GM18499 (cell line): ENCODE data around the gene ZMAT2.
A peak's percentile ranks its signal among the peaks of the same experiment; 100 is the strongest.
"Not testable (repeated sequence)": the region's sequence is repeated elsewhere in the genome, so short reads cannot be mapped to it uniquely, and the experiment has no call there.

Source experiments
- ATAC-seq: cut with Tn5 transposase; IDR thresholded peaks from one replicate; pipeline ENCODE4 v1.9.1; 2021; ENCODE audit warnings: moderate number of reproducible peaks; ENCODE audit not compliant: insufficient read depth, unreplicated experiment

ZMAT2 gene

GRCh38 chr5:140707812-140708211 is 7.6 kb downstream of the ZMAT2 start:
- no peak for ATAC-seq

GRCh38 chr5:140708787-140709186 is 8.5 kb downstream of the ZMAT2 start:
- ATAC-seq: not testable (repeated sequence)

- peak; percentile 85 for ATAC-seq
Observed at GRCh38 chr5:140710899-140711552, 10.8 kb downstream of the ZMAT2 start.

- no peak for ATAC-seq
Observed at GRCh38 chr5:140711794-140712193, 11.5 kb downstream of the ZMAT2 start.

DNA sequence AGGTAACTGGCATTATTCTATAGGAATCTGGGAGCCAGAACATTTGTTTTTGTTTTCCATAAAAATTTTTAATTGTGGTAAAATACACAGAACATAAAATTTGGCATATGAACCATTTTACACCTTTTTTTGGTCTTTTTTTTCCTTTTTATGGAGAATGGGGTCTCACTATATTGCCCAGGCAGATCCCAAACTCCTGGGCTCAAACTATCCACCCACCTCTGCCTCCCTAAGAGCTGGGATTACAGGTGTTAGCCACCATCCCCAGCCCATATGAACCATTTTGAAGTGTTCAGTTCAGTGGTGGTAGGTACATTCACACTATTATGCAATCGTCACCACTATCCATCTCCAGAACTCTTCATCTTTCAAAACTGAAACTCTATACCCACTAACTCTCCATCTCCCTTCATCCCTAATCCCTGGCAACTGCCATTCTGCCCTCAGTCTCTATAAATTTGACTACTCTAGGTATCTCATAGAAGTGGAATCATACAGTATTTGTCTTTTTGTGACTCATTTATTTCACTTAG is 13.4 kb downstream of the ZMAT2 start:
- ATAC-seq: no peak

DNA sequence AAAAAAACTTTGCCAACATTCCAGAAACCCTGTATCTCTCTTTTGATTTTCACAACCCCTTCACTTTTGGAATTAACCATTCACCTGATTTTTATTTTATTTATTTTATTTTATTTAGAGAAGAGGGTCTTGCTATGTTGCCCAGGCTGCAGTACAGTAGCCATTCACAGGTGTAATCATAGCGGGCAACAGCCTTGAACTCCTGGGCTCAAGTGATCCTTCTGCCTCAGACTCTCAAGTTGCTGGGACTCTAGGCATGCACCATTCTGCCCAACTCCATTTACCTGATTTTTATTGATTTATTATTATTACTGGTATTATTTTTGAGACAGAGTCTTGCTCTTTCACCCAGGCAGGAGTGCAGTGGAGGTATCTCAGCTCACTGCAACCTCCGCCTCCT is 16.0 kb downstream of the ZMAT2 start:
- ATAC-seq: not testable (repeated sequence)

- no peak for ATAC-seq
Observed at GRCh38 chr5:140718266-140718592, 18.0 kb downstream of the ZMAT2 start.

DNA sequence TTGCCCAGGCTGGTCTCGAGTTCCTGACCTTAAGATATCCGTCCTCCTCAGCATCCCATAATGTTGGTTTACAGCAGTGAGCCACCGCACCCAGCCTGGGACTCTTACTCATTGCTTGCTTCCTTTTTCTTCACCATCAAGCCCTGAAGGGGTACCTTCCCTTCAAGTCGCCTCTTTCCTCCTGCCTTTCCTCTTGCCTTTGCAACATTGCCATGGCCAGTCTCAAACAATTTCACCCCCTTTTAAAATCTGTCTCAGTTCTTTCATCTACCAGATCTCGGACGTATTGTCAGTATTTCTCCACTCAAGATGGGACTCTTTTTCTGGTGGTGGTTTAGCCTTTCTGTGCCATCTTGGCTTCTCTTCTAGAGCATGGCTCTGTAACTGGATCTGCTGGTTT is 20.5 kb downstream of the ZMAT2 start:
- not testable (repeated sequence) for ATAC-seq

DNA sequence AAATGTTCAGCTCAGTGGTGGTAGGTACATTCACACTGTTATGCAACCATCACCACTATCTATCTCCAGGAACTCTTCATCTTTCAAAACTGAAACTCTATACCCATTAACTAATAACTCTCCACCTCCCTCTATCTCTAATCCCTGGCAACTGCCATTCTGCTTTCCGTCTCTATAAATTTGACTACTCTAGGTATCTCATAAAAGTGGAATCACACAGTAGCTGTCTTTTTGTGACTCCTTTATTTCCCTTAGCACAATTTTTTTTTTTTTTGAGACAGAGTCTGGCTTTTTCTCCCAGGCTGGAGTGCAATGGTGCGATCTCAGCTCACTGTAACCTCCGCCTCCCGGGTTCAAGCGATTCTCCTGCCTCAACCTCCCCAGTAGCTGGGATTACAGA is 21.1 kb downstream of the ZMAT2 start:
- not testable (repeated sequence) for ATAC-seq

GRCh38 chr5:140725799-140726471 is 25.7 kb downstream of the ZMAT2 start:
- peak; percentile 91 for ATAC-seq

DNA sequence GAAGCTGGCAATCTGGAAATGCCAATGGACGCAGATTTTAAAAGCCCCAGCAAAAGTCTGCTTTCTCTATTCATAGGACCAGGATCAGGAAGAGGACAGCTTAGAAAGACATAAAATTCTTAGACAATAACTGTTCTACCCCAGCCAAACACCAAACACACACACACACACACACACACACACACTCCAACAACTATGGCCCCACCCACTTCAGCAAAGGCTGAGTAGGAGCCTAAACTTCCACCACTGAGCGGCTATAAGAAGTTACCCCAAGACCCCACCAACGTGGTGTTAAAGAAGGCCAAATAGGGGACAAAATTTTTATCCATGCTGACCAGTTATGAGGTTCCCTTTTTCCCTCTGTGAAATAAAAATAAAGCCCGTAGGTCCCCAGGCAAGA is 32.9 kb downstream of the ZMAT2 start:
- ATAC-seq: no peak

- ATAC-seq: no peak
Observed at GRCh38 chr5:140734354-140734753, 34.1 kb downstream of the ZMAT2 start.

DNA sequence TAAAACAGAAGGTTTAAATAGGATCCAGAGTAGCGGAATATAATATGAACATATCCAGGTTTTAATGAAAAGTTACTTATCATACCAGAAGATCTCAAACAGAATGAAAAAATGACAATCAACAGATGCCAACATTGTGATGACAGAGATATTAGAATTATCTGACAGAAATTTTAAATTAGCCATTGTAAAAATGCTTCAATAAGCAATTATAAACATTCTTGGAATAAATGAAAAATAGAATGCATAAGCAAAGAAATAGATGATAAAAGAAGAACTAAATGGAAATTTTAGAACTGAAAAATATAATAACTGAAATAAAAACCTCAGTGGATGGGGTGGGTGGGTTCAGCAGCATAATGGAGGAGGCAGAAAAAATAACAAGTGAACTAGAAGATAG is 37.2 kb downstream of the ZMAT2 start:
- no peak for ATAC-seq

- no peak for ATAC-seq
Observed at GRCh38 chr5:140741967-140742366, 41.7 kb downstream of the ZMAT2 start.

- no peak for ATAC-seq
Observed at GRCh38 chr5:140753561-140753960, 53.3 kb downstream of the ZMAT2 start.
